ENCODE measurements around the gene FADS2. TPM values are rescaled to one million over a fixed set of nuclear protein-coding genes. Genes with fewer than 3 reads are reported as not detected.

The FADS2 gene
- total and polyA plus RNA-seq, 2 of the 13 experiments (the other 11 are each of a cell fraction or from before 2014, with no cell fraction given): 90.1 to 124 TPM

DNA sequence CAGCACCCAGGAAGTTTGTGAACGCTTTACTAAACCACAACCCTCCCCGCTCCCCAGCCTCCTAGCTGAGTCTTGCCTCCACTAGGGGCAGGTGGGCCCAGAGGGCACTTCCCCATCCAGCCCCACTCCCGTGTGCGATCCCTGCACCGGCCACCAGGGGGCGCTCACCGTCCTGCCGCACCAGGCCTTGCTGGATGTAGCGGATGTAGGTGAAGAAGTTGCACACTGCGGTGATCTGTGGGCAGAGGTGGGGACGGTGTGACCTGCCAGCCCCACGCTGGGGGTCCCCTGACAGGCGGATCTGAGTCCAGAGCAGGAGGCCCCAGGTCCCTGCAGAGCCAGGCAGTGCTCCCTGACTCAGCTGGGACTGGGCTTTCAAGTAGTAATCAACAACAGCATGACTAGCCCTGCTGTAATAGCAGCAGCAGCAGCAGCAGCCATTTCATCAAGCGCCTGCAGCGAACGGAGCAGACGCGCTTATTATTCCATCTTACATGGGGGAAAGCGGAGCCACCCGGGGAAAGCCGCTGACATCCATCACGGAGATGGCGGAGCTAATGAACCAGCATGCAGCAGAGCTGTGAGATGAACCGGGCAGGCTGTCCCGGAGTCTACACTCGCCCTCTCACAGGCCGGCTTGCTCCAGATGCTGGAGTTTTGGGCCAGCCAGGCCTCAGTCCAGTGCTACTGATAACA is 71.2 kb downstream of the FADS2 start (continued):
- TF ChIP-seq AHDC1 (CRISPR knock-in tag; IDR thresholded peaks at IDR 0.05; ENCODE audit: borderline replicate concordance): no peak
- no peak for TF ChIP-seq ZNF674 (CRISPR knock-in tag; IDR thresholded peaks at IDR 0.05; ENCODE audit: low read depth)
- peak; percentile 65 for TF ChIP-seq ZNF770 (CRISPR knock-in tag; IDR thresholded peaks at IDR 0.05)
- TF ChIP-seq, protein P1, sequence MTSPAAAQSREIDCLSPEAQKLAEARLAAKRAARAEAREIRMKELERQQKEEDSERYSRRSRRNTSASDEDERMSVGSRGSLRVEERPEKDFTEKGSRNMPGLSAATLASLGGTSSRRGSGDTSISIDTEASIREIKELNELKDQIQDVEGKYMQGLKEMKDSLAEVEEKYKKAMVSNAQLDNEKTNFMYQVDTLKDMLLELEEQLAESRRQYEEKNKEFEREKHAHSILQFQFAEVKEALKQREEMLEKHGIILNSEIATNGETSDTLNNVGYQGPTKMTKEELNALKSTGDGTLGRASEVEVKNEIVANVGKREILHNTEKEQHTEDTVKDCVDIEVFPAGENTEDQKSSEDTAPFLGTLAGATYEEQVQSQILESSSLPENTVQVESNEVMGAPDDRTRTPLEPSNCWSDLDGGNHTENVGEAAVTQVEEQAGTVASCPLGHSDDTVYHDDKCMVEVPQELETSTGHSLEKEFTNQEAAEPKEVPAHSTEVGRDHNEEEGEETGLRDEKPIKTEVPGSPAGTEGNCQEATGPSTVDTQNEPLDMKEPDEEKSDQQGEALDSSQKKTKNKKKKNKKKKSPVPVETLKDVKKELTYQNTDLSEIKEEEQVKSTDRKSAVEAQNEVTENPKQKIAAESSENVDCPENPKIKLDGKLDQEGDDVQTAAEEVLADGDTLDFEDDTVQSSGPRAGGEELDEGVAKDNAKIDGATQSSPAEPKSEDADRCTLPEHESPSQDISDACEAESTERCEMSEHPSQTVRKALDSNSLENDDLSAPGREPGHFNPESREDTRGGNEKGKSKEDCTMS (CRISPR knock-in tag; conservative IDR thresholded peaks at IDR 0.05): 0 out of 2 replicates have a peak, but pooled peaks have one; percentile 58
- TF ChIP-seq SP4 (CRISPR knock-in tag; IDR thresholded peaks at IDR 0.05): no peak; the same call in 1 of the 2 replicates
- TF ChIP-seq THRA (CRISPR knock-in tag; IDR thresholded peaks at IDR 0.05; ENCODE audit: borderline replicate concordance): peak; percentile 73; the same call in 1 of the 2 replicates
- no peak for TF ChIP-seq ZNF10 (CRISPR knock-in tag; IDR thresholded peaks at IDR 0.05; ENCODE audit: borderline replicate concordance, low read depth)
- no peak for TF ChIP-seq AGO1 (IDR thresholded peaks at IDR 0.05; ENCODE audit: low read depth, low read length, poor library complexity, severe bottlenecking)
- no peak for TF ChIP-seq HES4 (CRISPR knock-in tag; IDR thresholded peaks at IDR 0.05; ENCODE audit: borderline replicate concordance)
- TF ChIP-seq SOX5 (CRISPR knock-in tag; IDR thresholded peaks at IDR 0.05; ENCODE audit: borderline replicate concordance): peak; percentile 28; the same call in 1 of the 2 replicates
- TF ChIP-seq, protein P2, sequence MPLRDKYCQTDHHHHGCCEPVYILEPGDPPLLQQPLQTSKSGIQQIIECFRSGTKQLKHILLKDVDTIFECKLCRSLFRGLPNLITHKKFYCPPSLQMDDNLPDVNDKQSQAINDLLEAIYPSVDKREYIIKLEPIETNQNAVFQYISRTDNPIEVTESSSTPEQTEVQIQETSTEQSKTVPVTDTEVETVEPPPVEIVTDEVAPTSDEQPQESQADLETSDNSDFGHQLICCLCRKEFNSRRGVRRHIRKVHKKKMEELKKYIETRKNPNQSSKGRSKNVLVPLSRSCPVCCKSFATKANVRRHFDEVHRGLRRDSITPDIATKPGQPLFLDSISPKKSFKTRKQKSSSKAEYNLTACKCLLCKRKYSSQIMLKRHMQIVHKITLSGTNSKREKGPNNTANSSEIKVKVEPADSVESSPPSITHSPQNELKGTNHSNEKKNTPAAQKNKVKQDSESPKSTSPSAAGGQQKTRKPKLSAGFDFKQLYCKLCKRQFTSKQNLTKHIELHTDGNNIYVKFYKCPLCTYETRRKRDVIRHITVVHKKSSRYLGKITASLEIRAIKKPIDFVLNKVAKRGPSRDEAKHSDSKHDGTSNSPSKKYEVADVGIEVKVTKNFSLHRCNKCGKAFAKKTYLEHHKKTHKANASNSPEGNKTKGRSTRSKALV (CRISPR knock-in tag; IDR thresholded peaks at IDR 0.05): no peak
- peak; percentile 68 for TF ChIP-seq ELF1 (CRISPR knock-in tag; IDR thresholded peaks at IDR 0.05)
- TF ChIP-seq BCL6 (CRISPR knock-in tag; IDR thresholded peaks at IDR 0.05): peak; percentile 47; the same call in 1 of the 2 replicates
- TF ChIP-seq KDM5B (CRISPR knock-in tag; IDR thresholded peaks at IDR 0.05; ENCODE audit: borderline replicate concordance): 0 out of 2 replicates have a peak, but pooled peaks have one; percentile 20

All from HepG2 (cell line).